NCI-H1694 (cell line): ENCODE data around the gene AP1S3.
"Not testable (repeated sequence)": the region's sequence is repeated elsewhere in the genome, so short reads cannot be mapped to it uniquely, and the experiment has no call there.

ENCODE experiments used
- DNase-seq: peaks from one replicate; lab custom pipeline; 2025; lab: John Stamatoyannopoulos, UW

The AP1S3 gene

GRCh38 chr2:223837287-223838061, at the start of gene AP1S3:
AP1S3 (minus strand) TSS chr2:223837582; CDS start chr2:223837450, 132 bp downstream.
- DNase-seq, result peak; percentile 53

GRCh38 chr2:223887127-223887526, 49.7 kb upstream of the AP1S3 start:
- no peak for DNase-seq

GRCh38 chr2:223886726-223887125, 49.3 kb upstream of the AP1S3 start:
- DNase-seq, result no peak

DNA sequence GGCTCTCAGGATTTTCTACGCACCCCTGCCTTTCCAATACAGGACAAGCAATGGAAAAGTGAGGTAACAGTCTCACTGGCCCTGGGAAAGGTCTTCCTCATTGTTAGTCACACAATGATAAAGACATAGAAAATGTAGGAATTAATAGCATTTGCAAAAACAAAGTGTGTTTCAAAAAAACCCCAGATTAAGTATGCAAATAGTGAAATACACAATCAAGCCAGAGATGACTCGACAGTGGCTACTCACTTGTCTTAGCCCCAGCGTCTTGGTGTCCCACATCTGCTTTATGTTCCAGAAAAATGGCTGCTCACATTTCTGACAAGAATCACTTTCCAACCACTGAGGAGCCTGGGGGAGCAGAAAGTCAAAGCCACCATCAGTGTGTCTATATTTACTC, 47.0 kb upstream of the AP1S3 start:
- no peak for DNase-seq

DNA sequence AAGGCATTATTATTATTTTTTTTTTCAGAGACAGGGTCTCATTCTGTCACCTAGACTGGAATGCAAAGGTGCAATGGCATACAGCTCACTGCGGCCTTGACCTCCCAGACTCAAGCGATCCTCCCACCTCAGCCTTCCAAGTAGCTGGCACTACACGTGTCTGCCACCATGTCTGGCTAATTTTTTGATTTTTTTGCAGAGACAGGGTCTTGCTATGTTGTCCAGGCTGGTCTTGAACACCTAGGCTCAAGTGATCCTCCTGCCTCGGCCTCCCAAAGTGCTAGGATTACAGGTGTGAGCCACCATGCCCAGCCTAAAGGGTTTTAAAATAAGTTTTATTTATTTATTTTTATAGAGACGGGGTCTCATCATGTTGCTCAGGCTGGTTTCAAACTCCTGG, 45.3 kb upstream of the AP1S3 start:
- DNase-seq, result no peak

GRCh38 chr2:223880796-223881195, 43.4 kb upstream of the AP1S3 start:
- DNase-seq, result peak; percentile 30

DNA sequence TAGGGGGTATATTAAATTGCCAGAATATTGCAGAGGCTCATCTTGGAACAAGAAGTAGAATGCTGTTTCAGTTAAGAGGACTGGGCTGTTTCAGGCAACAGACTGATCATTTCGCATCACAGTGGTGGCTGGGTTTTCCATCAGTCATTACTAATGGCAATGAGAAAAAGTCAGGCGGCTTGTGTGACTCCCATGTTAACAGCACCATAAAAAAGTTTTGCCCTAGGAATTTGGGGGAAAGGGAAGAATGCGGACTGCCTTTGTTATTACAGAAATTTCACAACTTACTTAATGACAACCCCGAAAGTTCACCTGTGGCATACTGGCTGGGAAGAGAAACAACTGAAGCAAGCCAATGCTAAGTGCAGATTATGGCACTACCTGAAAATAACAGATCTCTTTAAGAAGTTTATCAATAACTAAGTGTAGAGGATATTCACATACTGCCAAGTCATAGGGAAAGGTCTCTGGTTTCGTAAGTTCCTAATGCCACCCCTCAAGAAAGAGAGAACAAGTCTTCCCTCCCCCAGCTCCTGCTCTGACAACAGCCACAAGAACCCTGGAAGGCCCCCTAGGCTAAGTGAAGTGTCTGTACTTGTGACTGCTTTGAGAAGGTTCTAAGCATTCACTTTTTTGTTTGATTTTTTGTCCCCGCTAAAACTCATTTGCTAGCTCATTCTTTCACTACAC, 40.5 kb upstream of the AP1S3 start:
- DNase-seq, result no peak

DNA sequence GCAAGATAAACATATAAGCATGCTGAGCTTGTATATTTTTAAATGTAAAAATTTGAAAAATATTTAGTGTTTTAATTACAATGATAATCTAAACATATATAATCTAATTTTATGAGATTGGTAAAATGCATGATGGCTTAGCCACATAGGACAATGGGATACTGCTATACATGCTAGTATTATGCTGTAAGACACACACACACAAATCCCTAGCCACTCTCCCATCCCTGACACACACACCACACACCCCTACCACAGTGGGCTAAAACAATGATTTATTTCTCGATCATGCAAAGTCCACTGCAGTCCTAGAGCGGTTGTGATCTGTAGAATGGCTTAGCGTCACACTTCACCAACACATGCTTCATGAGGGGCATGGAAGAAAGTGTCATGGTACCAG, 36.3 kb upstream of the AP1S3 start:
- no peak for DNase-seq

DNA sequence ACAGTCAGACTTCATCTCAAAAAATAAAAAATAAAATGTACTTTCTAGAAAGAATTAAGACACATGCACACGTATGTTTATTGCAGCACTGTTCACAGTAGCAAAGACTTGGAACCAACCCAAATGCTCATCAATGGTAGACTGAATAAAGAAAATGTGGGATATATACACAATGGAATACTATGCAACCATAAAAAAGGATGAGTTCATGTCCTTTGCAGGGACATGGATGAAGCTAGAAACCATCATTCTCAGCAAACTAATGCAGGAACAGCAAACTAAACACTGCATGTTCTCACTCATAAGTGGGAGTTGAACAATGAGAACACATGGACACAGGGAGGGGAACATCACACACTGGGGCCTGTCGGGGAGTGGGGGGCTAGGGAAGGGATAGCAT, 35.4 kb upstream of the AP1S3 start:
- not testable (repeated sequence) for DNase-seq

GRCh38 chr2:223871661-223872060, 34.3 kb upstream of the AP1S3 start:
- not testable (repeated sequence) for DNase-seq

GRCh38 chr2:223870840-223871611, 33.6 kb upstream of the AP1S3 start:
- DNase-seq, result no peak

DNA sequence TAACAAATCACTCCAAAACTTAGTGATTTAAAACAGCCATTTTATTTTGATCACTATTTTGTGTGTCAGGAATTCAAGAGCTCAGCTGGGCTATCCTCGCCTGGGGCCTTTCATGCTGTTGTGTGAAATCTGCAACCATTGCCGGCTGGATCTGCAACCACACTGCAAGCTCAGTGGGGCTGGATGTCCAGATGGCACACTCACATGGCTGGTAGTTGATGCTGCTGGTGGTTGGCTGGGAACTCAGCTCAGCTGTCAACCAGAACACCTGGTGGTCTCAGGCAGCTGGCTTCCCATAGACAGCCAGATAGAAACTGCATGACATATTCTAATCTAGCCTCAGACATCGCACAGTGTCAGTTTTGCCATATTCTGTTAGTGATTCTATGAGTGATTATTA, 30.6 kb upstream of the AP1S3 start:
- peak; percentile 96 for DNase-seq

- no peak for DNase-seq
Measured at GRCh38 chr2:223865907-223866508, 28.6 kb upstream of the AP1S3 start.

- DNase-seq, result no peak
Measured at GRCh38 chr2:223865124-223865523, 27.7 kb upstream of the AP1S3 start.

GRCh38 chr2:223863491-223863890, 26.1 kb upstream of the AP1S3 start:
- DNase-seq, result no peak

DNA sequence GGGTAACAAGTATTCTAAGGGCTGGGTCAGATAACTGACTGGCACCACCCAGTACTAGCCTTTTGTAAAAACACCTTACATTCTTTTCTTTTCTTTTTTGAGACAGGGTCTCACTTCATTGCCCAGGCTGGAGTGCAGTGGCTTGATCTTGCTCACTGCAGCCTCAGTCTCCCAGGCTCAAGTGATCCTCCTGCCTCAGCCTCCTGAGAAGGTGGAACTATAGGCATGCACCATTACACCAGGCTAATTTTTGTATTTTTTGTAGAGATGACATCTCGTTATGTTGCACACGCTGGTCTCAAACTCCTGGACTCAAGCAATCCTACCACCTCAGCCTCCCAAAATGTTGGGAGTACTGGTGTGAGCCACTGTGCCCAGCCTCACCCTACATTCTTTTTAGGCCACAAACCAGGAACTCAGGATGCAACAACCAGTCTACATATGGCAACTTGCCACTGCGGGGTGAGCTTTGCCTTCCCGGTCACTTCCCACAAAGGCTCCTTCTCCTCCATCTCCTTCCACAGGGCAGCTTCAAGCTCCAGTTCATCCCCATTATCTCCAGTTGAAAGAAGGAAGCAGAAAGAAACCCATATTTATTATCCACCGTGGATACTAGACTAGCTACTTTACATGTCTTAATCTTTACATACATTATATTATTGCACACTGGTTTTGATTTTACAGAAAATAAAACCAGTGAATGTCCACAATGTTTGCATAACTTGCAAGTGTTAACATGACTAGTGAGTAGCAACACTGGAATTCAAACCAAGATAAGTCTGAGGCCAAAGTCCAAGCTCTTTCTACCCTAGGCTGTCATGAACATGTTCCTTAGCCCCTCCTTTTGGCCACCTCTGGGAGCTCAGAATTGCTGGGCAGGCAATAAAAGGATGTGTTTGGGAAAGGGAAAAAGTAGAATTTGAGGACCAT, 23.7 kb upstream of the AP1S3 start:
- no peak for DNase-seq

GRCh38 chr2:223859070-223859469, 21.7 kb upstream of the AP1S3 start:
- no peak for DNase-seq

DNA sequence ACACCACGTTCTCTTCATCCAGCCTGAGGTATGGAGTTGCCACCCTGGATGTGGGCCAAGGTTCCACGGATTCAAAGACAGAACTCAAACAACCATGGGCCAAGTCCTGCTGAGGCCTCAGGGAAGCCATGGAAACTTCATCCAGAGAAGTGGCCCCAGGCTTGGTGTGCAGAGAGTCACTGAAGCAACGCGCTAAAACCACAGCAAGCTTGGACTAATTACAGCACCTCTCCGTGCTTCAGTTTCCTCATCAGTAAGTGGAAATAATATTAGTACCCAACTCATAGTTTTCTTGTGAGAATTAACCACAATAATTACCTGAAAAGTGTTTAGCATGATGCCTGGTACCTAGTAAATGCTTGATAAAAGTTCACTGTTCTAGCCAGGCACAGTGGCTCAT, 19.2 kb upstream of the AP1S3 start:
- no peak for DNase-seq

GRCh38 chr2:223856021-223856420, 18.6 kb upstream of the AP1S3 start:
- no peak for DNase-seq

- no peak for DNase-seq
Measured at GRCh38 chr2:223855426-223855825, 18.0 kb upstream of the AP1S3 start.

DNA sequence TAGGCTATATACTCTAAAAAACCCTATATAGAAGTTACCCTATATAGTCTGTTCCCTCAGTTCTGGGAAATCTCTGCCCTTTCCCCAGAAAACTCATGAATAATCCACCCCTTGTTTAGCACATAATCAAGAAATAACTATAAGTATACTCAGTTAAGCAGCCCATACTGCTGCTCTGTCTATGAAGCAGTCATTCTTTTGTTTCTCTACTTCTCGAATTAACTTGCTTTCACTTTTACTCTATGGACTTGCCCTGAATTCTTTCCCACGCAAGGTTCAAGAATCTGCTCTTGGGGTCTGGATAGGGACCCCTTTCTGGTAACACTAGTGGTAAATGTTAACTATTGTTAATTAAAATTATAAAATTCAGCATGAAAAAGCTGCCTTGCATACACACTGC, 17.4 kb upstream of the AP1S3 start:
- no peak for DNase-seq
